SH-SY5Y (cell line): Measurements from ENCODE around the gene MOK.

Experiments used
- GATA2 ChIP-seq: IDR thresholded peaks from 2 replicates; pipeline ENCODE4 v1.6.1; 2011; ENCODE audit warnings: mild to moderate bottlenecking, low read depth, low read length
- GATA3 ChIP-seq: IDR thresholded peaks from 2 replicates; pipeline ENCODE4 v1.6.1; 2011; ENCODE audit warnings: low read depth, mild to moderate bottlenecking, low read length, moderate library complexity

MOK gene

GRCh38 chr14:102183886-102184285, 121.1 kb downstream of the MOK start:
- TF ChIP-seq GATA2 (no peak), GATA3 (no peak)

DNA sequence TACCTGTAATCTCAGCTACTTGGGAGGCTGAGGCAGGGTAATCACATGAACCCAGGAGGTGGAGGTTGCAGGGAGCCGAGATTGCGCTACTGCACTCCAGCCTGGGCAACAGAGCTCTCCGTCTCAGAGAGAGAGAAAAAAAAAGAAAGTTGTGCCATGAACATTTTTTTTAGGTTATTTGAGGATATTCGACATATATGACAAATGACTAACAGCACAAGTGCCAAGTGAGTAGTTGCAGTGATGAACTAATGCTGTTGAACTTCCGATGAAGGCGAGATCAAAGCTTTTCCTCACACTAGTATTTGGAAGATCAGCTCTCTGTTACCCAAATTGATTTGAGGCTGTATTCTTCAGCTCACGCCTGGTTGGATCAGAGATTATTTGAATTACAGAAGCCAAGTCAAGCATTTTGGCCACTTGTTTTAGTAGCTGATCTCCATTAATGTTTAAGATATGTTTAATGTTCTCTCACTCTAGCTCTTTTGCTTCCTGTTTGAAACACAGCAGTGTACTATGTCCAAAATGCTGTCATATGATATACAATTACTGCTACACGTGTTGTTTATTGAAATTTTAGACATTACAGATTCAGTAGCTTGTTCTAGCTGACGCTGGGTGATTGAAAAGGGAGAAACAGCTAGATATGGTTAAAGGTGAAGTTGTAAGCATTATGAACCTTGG, 121.9 kb downstream of the MOK start:
- TF ChIP-seq GATA3 (no peak), GATA2 (no peak)

DNA sequence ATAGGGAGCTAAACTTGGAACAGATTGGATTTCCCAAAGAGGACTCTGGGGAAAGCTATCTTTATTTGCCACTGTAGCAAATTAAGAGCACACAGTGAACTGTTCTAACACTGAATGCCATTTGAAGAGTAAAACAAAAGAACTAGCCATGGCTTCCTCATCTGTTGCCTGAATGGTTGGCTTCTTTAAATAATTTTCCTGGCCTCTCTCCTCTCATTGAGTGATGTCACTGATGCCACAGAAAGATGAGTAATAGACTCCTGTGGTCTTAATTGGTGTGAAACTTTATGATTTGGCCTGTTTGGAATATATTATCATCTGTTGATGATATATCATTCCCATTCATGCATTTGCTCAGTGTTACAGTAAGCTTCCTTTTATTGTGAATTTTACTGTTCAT, 122.8 kb downstream of the MOK start:
- no peak for TF ChIP-seq GATA2

GRCh38 chr14:102181187-102181586, 123.8 kb downstream of the MOK start:
- TF ChIP-seq GATA2: no peak
- TF ChIP-seq GATA3: no peak

DNA sequence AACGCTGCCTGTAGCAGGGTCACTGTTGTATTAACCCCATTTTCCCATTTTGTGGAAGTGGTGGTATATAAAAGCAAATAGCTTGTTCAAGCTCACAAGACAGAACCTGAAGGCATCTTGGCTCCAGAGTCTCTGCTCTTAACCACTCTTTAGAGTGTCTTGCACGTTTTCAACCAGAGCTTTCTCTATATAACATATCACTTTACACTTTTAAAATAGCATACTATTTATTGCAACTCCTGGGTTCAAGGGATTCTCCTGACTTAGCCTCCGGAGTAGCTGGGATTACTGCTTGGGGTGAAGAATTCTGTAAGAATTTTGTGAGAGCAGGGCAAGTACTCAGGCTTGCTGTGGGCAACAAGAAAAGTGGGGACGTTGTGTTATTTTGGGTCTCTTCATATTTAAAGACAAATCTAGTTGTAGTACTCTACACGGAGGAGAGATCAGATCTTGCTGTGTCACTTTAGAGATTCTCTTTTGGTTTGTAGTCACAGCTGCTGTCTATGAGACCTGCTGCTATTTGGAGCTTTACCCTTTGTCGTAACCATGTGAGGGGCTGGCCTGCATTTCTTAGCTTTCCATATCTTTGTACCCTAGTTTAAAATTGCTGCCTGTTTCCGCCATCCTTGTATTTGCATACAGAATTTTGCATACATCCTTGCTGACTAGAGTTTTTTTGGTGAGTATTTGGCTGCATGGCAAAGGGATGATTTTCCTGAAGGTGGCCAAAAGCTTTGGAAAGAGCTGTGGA, 124.5 kb downstream of the MOK start:
- TF ChIP-seq GATA3: no peak
- no peak for TF ChIP-seq GATA2
